Uterus (tissue), 2 donors: Measurements from ENCODE around the gene CD40.

ENCODE experiments used
- POLR2A ChIP-seq, 2 donors: fragments of 450-650 bp; IDR thresholded peaks; one replicate each; pipeline ENCODE4 v1.6.1; 2016; ENCODE audit warnings: antibody characterized with exemption in 2 of 2, mild to moderate bottlenecking in 1 of 2, moderate library complexity in 1 of 2
- TF ChIP-seq, protein P1 (sequence below), 4 experiments: fragments of 200-600 bp in 2 of 4; fragments of 450-650 bp in 2 of 4; sonication (generic) in 2 of 4; IDR thresholded peaks; one replicate each; pipeline ENCODE4 v1.5.1; 2016 to 2019; ENCODE audit warnings: antibody characterized with exemption in 4 of 4, mild to moderate bottlenecking in 2 of 4, moderate library complexity in 1 of 4

- TF ChIP-seq, protein P1, sequence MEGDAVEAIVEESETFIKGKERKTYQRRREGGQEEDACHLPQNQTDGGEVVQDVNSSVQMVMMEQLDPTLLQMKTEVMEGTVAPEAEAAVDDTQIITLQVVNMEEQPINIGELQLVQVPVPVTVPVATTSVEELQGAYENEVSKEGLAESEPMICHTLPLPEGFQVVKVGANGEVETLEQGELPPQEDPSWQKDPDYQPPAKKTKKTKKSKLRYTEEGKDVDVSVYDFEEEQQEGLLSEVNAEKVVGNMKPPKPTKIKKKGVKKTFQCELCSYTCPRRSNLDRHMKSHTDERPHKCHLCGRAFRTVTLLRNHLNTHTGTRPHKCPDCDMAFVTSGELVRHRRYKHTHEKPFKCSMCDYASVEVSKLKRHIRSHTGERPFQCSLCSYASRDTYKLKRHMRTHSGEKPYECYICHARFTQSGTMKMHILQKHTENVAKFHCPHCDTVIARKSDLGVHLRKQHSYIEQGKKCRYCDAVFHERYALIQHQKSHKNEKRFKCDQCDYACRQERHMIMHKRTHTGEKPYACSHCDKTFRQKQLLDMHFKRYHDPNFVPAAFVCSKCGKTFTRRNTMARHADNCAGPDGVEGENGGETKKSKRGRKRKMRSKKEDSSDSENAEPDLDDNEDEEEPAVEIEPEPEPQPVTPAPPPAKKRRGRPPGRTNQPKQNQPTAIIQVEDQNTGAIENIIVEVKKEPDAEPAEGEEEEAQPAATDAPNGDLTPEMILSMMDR (IDR thresholded peaks at IDR 0.05): no peak
- no peak for TF ChIP-seq POLR2A (IDR thresholded peaks at IDR 0.05)
Observed at GRCh38 chr20:46177768-46178167, 59.7 kb downstream of the CD40 start.
